HG03097 (cell line): Measurements from ENCODE around the gene DKK3.

ENCODE experiments used
- ATAC-seq: cut with Tn5 transposase; IDR thresholded peaks from one replicate; pipeline ENCODE4 v1.9.1; 2021; ENCODE audit not compliant: unreplicated experiment, low FRiP score

DKK3 gene

DNA sequence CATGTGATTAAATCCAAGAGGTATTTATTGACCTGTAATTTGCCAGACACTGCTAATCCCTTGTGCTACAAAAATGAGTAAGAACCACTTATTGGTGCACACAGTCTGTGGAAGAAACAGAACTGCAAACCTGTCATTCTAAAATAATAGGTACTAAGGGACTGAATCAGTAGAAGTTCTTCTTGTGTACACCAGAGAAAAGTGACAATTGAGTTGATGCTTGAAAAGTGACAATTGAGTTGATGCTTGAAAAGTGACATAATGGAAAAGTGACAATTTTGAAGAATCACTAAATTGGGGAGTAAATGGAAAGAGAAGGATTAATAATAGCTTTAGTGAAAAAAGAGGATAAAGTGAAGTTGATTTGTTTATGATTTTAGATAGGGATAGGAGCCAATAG, 56.4 kb downstream of the DKK3 start:
- no peak for ATAC-seq

DNA sequence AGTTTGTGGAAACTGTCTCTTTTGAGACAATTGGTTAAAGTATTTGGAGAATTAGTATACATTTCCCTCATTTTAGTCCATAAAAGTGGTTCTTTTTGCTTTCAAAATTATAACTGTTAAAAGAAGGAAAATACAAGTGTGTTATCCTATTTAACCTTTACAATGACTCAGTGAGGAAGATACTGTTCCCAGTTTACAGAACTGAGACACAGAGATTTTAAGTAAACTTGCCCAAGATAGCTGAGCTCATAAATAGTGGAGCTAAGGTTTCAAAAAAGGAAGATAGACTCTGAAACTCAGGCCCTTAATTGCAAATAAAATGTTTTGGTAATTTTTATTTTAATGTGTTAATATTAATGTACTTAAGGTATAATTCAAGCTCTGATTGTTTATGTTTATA, 58.9 kb downstream of the DKK3 start:
- no peak for ATAC-seq

DNA sequence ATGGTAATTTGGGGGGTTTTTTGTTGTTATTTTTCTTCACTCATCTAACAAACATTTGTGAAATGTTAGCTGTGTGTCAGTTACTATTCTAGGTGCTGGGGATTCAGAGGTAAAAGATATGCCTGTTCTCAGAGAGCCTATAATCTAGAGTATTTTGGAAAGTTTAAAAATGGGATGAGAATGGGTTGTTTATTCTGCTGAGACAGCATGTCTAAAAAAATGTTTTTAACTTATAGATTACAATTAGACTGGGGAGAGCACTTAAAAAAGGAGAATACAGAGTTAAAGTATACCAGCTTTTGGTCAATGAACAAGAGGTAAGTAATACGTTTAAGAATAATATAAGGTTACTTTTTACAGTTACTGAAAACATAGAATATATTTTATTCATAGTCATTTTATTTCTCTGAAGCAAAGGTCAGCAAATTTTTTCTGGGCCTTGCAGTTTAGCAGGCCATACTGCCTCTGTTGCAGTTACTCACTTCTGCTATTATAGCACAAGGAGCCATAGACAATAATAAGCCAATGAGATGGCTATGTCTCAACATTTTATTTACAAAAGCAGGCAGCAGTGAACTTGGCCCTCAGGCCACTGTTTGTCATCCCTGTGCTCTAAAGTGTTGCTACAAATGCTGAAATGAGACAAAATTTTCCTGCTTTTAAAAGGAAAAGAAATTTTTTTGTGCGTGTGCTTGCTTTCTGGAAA, 60.0 kb downstream of the DKK3 start:
- ATAC-seq = no peak

DNA sequence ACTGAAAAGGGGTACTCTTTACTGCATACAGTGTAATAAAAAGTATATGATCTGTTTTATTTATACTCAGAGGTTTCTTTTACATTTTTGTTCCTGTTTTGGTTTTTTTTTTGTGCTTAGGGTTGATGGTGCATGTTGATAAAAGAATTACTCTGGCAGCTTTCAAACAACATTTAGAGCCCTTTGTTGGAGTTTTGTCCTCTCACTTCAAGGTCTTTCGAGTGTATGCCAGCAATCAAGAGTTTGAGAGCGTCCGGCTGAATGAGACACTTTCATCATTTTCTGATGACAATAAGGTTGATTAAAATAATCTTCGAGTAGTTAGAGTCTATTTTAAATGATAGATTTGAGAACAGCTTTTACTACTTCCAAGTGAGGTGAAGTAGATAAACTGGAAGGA, 60.6 kb downstream of the DKK3 start:
- no peak for ATAC-seq

DNA sequence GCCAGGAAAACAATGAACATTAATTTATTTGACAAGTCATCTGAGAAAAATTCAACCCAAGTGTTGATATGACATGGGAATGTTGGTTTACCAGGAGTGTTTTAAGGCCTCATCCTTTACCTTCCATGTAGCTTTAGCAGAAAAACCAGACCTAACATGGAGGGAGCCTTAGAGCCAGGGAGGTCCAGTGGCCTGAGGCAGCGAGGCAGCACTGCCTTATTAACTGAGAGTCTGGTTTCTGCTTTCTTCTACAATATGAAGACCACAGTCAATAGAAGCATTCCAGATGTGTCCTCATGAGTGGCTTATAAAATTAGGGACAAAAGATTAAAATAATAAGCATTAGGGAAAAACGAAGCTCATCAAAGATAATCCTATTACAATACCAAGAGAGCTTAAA, 61.5 kb downstream of the DKK3 start:
- ATAC-seq = no peak

DNA sequence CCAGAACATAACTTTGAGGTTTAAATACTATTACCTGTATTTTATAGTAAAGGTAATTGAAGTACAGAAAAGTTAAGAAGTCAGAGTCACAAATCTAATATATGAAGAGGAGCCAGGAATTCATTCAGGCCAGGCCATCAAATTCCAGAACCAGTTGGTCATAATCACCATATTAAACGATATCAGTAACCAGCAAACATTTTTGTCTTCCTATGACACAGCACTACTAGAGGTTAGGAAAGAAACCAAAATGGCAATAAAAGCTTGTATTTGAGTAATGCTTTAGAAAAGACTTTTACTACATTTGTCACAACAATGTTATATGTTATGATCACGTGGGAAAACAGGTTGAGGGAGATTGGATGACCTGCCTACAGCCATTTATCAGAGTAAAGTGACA, 62.2 kb downstream of the DKK3 start:
- ATAC-seq = no peak

DNA sequence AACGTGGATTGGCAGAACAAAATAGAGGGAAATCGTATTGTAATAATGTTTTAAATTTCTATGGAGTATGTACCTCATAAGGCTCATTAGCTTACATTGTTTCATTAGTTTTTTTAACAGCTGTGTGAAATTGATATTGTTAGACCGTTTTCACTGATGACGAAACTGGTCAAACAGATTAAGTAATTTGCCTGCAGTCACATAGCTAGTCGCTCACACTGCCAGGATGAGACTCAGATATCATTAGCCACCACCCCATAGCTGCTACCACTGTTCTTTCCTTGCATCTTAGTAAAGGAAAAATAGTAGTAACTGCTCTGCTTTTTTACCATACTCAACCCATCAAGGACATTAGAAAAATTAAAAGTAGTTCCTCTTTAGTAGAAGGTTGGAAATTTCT, 64.0 kb downstream of the DKK3 start:
- ATAC-seq = no peak

DNA sequence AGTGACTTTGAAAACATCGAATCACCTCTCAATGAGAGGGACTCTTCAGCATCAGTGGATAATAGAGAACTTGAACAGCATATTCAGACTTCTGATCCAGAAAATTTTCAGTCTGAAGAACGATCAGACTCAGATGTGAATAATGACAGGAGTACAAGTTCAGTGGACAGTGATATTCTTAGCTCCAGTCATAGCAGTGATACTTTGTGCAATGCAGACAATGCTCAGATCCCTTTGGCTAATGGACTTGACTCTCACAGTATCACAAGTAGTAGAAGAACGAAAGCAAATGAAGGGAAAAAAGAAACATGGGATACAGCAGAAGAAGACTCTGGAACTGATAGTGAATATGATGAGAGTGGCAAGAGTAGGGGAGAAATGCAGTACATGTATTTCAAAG, 65.8 kb downstream of the DKK3 start:
- ATAC-seq = no peak

DNA sequence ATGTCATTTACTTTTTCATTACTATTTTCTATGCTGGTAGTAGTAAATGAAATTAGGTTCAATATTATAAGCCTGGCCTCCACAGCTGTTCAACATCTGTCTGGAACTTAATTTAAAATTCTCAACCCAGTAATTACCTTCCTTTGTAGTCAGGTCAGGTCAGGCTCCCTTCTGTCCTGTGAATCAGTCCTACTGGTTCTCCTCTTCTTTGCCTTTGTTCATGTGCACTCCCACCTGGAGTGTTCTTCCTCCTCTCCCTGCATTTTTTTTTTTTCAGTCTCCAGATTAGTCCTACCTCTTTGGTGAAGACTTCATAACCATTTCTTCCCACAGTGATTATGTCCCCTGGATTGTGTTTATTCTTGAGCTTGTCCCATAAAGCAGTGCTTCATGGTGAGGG, 67.9 kb downstream of the DKK3 start:
- no peak for ATAC-seq

DNA sequence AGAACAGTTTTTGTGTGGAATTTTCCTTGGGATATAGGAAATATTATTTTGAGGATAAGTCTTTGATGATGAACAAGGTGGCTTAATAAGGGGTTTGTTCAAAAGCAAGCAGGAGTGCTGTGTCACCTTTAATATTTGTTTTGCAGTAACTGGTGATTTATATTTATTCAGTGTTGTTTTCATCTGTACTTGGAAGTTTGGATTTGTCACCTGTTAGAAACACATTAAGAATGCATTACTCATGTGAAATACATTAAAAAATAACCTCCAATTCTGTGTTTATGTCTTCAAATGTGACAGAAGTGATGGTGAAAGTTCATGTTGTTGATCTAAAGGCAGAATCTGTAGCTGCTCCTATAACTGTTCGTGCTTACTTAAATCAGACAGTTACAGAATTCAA, 70.5 kb downstream of the DKK3 start:
- no peak for ATAC-seq

DNA sequence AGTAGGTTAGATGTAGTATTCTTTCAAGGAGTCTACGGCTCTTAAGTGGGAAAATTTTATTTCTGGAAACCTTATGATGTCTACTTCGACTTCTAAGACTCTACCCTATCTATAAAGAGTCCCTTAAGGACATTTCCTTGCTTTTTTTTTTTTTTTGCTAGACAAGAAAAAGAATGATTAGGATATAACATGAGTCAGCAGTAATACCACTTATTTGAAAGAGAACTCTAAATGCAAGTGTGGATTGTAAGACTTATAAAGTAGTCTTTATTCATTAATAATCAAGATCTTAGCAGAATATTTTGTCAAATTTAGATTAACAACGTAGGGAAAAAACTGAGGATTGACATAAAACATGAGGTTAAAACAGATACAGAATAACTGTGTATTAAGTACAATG, 71.0 kb downstream of the DKK3 start:
- no peak for ATAC-seq

DNA sequence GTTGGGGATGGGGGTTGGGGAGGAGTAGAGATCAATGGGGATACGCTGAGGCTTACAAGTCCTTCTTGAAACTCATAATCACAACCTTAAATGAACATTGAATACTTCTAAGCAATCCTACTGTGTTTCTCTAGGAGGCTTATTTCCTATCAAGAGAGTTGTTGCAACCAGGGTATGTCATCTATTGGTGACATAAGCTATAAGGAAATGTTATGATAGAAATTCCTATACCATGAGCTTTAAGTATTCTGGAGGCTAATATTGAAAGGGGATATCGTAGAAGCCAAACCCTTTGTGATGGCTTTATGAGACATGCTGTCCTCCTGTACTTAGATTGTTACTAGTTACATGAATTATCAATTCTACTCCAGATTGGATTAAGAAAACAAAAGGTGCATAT, 72.9 kb downstream of the DKK3 start:
- no peak for ATAC-seq

DNA sequence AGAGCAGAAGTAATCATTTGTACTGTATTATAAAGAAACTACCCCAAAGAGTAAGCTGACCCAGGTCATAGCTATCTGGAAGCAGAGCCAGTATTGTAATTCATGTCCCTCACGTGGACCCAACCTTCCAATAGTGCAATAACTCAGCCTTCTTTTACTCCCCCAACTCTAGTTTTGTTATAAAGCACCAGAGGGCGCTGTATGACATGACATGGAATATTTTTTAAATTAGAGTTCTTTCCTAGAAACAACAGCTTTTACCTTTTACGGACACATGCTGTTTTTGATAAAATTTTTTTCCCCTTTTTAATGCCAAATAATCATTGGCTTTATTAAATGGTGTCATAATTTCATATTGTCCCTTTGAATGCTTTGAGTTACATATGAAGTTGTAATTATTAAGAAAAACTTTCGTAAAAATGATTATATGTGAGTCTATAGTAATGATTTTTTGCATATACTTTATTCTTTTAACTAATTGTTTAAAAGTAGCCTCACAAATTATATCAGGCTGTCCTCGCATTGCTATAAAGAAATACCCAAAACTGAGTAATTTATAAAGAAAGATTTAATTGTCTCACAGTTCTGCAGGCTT, 76.9 kb downstream of the DKK3 start:
- ATAC-seq = no peak

DNA sequence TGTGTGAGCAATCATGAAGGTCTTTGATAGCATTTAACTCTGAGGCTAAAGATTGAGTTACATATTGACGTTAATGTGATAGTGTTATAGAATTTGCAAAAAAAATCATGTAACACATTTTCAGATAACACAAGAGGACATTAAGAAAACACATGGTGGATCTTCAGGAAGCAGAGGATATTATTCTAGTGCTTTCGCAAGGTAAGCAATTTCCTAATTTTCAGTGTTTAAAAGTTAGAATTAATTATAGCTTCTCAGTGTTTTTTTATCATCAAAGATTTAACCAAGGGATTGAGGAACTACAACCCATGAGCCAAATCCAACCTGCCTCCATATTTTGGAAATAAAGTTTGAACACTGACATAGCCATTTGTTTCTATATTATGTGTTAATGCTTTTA, 78.5 kb downstream of the DKK3 start:
- ATAC-seq = no peak

DNA sequence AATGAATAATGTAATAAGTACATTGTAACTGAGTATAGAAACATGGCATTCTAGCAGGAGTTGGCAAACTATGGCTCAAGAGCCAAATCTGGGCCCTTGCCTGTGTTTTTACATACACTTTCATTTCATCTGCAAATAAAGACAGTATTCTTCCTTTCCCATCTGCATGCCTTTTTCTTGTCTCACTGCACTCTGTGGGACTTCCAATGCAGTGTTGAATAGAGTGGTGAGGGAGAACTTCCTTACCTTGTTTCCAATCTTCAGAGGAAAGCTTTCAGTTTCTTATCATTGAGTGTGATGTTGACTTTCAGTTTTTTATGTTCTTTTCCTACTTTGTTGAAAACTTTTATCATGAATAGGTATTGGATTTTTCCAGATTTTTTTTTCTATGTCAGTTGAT, 84.6 kb downstream of the DKK3 start:
- ATAC-seq = no peak

DNA sequence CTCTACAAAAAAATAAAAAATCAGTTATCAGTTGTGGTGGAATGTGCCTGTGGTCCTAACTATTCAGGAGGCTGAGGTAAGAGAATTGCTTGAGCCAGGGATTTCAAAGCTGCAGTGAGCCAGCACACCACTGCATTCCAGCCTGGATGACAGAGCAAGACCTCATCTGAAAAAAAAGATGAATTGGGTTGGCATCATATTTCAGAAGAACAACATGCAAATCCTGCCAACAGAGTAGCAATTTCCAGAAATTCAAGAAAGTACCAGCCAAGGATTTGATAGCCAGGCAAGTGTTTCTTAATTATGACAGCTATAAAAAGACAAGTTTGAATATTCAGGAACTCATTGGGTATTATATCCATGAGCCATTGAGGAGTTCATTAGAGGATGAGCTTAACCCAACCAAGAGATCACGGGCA, 91.4 kb downstream of the DKK3 start:
- ATAC-seq = no peak

DNA sequence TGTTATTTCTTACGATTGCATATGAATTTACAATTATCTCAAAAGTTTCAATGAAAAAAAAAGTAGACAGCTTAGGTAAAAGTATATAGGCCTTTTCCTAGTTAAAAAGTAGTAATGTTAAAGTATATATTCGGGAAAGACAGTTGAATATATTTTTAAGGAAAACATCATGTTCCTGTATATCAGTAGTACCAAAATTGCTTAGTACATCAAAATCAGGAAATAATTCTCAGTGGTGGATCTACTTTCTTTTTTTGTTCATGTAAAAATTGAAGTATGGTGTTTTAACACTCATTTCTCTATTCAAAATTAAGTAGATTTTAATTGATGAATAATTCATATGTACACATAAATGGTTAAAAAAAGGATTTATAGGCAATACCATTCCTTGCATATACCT, 92.8 kb downstream of the DKK3 start:
- ATAC-seq = no peak

DNA sequence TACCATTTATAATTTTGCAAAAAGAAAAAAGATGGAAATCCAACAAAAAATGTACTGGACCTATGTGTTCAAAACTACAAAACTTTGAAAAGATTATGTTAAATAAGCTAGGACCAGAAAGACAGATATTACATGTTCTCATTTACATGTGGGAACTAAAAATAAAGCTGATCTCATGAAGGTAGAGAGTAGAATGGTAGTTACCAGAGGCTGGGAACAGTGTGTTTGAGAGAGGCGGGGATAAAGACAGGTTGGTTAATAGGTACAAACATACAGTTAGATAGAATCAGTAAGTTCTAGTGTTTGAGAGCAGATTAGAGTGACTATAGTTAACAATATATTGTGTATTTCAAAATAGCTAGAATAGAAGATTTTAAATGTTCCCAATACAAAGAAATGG, 95.0 kb downstream of the DKK3 start:
- no peak for ATAC-seq
